Fibroblast of pulmonary artery (primary cell): ENCODE measurements around the gene SP110.

Experiments used
- DNase-seq: peaks from one replicate; pipeline ENCODE4 v3.0.0-alpha.2; 2010; ENCODE audit warnings: low read depth
- H3K4me3 ChIP-seq: replicated peaks from 2 replicates; pipeline ENCODE4 v1.5.1; 2011; ENCODE audit warnings: low read depth, mild to moderate bottlenecking, control low read depth, low read length, moderate library complexity
- CTCF ChIP-seq: IDR thresholded peaks from 2 replicates; pipeline ENCODE4 v1.5.1; 2011; ENCODE audit warnings: mild to moderate bottlenecking, control low read depth, low read length, inconsistent platforms; ENCODE audit errors: missing control alignments

SP110 gene

GRCh38 chr2:230174466-230174865, 45.3 kb downstream of the SP110 start:
- no peak overlapping the region for H3K4me3 ChIP-seq
- TF ChIP-seq CTCF, result no peak
- DNase-seq, result no peak

GRCh38 chr2:230172852-230173251, 46.9 kb downstream of the SP110 start:
- DNase-seq, result no peak
- no peak overlapping the region for H3K4me3 ChIP-seq
- no peak for TF ChIP-seq CTCF

- DNase-seq, result no peak
- no peak overlapping the region for H3K4me3 ChIP-seq
- no peak for TF ChIP-seq CTCF
These were observed 47.6 kb downstream of the SP110 start for GRCh38 chr2:230172156-230172555.

GRCh38 chr2:230170532-230170931, 49.3 kb downstream of the SP110 start:
- DNase-seq, result peak; percentile 60
- no peak overlapping the region for H3K4me3 ChIP-seq
- no peak for TF ChIP-seq CTCF

GRCh38 chr2:230166557-230167170, 53.1 kb downstream of the SP110 start:
- no peak overlapping the region for H3K4me3 ChIP-seq
- DNase-seq, result no peak
- TF ChIP-seq CTCF, result no peak

- no peak overlapping the region for H3K4me3 ChIP-seq
- DNase-seq, result no peak
- no peak for TF ChIP-seq CTCF
These were observed 55.6 kb downstream of the SP110 start for GRCh38 chr2:230164139-230164538.

- no peak for TF ChIP-seq CTCF
- no peak for DNase-seq
- no peak overlapping the region for H3K4me3 ChIP-seq
These were observed 56.8 kb downstream of the SP110 start for GRCh38 chr2:230162981-230163380.
